ENCODE measurements around the gene POC1A. TPM values are rescaled to one million over a fixed set of nuclear protein-coding genes. Genes with fewer than 3 reads are reported as not detected.

The POC1A gene
- total and polyA plus RNA-seq, 10 of the 15 experiments (the other 5 are each of a cell fraction or from before 2014, with no cell fraction given), result 8.5 to 49.8 (median 23.5) TPM

DNA sequence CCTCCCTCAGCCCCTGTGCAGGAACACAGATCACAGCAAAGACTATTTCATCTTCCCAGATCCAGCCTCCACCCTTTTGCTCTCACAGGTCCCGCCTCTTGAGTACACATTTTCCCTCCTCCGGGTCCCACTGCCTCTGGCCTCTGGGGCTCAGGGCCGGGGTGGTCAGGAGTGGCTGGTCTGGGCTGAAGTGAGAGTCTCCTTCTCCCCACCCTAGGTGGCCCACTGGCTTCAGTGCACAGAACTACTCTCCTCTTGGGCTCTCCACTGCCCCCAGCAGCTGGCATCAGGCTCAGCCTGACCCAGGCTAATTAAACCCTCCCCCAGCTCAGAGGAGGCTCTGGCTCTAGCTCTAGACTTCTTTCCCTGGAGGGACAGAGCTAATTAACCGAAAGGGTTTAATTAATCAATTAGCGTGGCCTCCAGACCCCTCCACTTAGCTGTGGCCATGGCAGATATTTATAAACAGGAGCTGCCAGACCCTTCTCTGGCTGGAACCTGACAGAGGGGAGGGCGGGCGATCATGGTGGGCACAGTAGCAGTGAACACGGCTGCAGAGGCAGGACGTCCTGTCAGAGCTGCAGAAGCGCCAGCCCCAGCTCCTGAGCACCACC, 113.0 kb downstream of the POC1A start:
- no peak overlapping the region for H3K9ac ChIP-seq (ENCODE audit: control insufficient read depth, insufficient read depth, low read length)
- ChIA-PET RAD21 (ENCODE audit: unreplicated experiment) (interaction anchor here (0.9 to 2.5 kb wide), 4 partner anchors 12 to 100 kb away, joined by 3 to 24 read pairs (median 13); partner anchors contain the start of gene RRP9), SMC1A (ENCODE audit: uncharacterized antibody, unreplicated experiment) (interaction anchor here (0.8 to 2.3 kb wide), 5 partner anchors 12 to 46 kb away, joined by 3 to 17 read pairs (median 6); no protein-coding TSS in a partner anchor), POLR2A (interaction anchor here (0.6 to 2.6 kb wide), 5 partner anchors 9 to 541 kb away, joined by 3 to 7 read pairs (median 5); partner anchors contain the start of gene DUSP7), CTCF (interaction anchor here (1.0 to 2.3 kb wide), 12 partner anchors 10 to 81 kb away, joined by 3 to 27 read pairs (median 4); no protein-coding TSS in a partner anchor)
- H3K4me1 ChIP-seq (ENCODE audit: control insufficient read depth, insufficient read depth, low read length), result peaks cover 2% of the 10 kb centered on the region; the same call in 1 of the 2 replicates
- H4K20me1 ChIP-seq (ENCODE audit: control insufficient read depth, insufficient read depth), result no peaks in the 10 kb centered on the region
- no peak for FAIRE-seq
- no peak for TF ChIP-seq RCOR1 (conservative IDR thresholded peaks at IDR 0.05; ENCODE audit: low read depth, low read length)
- TF ChIP-seq, protein P1, sequence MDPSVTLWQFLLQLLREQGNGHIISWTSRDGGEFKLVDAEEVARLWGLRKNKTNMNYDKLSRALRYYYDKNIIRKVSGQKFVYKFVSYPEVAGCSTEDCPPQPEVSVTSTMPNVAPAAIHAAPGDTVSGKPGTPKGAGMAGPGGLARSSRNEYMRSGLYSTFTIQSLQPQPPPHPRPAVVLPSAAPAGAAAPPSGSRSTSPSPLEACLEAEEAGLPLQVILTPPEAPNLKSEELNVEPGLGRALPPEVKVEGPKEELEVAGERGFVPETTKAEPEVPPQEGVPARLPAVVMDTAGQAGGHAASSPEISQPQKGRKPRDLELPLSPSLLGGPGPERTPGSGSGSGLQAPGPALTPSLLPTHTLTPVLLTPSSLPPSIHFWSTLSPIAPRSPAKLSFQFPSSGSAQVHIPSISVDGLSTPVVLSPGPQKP (IDR thresholded peaks at IDR 0.05; ENCODE audit: low read depth, low read length), result no peak
- TF ChIP-seq GABPA (IDR thresholded peaks at IDR 0.05; ENCODE audit: low read depth), result no peak
- TF ChIP-seq HDAC6 (IDR thresholded peaks at IDR 0.05; ENCODE audit: unreplicated experiment), result no peak
- TF ChIP-seq CTCF (IDR thresholded peaks at IDR 0.05 in 2 of 3, conservative IDR thresholded peaks at IDR 0.05 in 1 of 3; ENCODE audit: control insufficient read depth in 2 of 3, extremely low read depth in 1 of 3, insufficient read depth in 1 of 3, low read depth in 3 of 3, low read length in 3 of 3), result peak in 2 of 3 experiments; percentile 34 to 38; a peak in 3 of 6 replicates
- TF ChIP-seq, protein P2, sequence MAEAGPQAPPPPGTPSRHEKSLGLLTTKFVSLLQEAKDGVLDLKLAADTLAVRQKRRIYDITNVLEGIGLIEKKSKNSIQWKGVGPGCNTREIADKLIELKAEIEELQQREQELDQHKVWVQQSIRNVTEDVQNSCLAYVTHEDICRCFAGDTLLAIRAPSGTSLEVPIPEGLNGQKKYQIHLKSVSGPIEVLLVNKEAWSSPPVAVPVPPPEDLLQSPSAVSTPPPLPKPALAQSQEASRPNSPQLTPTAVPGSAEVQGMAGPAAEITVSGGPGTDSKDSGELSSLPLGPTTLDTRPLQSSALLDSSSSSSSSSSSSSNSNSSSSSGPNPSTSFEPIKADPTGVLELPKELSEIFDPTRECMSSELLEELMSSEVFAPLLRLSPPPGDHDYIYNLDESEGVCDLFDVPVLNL (IDR thresholded peaks at IDR 0.05; ENCODE audit: low read depth, low read length), result no peak
- TF ChIP-seq, protein P3, sequence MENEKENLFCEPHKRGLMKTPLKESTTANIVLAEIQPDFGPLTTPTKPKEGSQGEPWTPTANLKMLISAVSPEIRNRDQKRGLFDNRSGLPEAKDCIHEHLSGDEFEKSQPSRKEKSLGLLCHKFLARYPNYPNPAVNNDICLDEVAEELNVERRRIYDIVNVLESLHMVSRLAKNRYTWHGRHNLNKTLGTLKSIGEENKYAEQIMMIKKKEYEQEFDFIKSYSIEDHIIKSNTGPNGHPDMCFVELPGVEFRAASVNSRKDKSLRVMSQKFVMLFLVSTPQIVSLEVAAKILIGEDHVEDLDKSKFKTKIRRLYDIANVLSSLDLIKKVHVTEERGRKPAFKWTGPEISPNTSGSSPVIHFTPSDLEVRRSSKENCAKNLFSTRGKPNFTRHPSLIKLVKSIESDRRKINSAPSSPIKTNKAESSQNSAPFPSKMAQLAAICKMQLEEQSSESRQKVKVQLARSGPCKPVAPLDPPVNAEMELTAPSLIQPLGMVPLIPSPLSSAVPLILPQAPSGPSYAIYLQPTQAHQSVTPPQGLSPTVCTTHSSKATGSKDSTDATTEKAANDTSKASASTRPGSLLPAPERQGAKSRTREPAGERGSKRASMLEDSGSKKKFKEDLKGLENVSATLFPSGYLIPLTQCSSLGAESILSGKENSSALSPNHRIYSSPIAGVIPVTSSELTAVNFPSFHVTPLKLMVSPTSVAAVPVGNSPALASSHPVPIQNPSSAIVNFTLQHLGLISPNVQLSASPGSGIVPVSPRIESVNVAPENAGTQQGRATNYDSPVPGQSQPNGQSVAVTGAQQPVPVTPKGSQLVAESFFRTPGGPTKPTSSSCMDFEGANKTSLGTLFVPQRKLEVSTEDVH (IDR thresholded peaks at IDR 0.05; ENCODE audit: low read depth, partially characterized antibody), result no peak
- TF ChIP-seq ASH2L (IDR thresholded peaks at IDR 0.05; ENCODE audit: borderline replicate concordance, low read depth), result no peak
- no peak for TF ChIP-seq TARDBP (IDR thresholded peaks at IDR 0.05; ENCODE audit: borderline replicate concordance)
- peak; percentile 19; the same call in 1 of the 2 replicates for TF ChIP-seq SMC3 (IDR thresholded peaks at IDR 0.05; ENCODE audit: borderline replicate concordance, low read length)
- TF ChIP-seq CHD1 (IDR thresholded peaks at IDR 0.05; ENCODE audit: low read depth, low read length), result no peak
- no peak for TF ChIP-seq MTA3 (IDR thresholded peaks at IDR 0.05; ENCODE audit: borderline replicate concordance, low read length)
- no peak for TF ChIP-seq PML (IDR thresholded peaks at IDR 0.05; ENCODE audit: low read length)
- TF ChIP-seq SMARCA5 (IDR thresholded peaks at IDR 0.05), result no peak
- TF ChIP-seq SPI1 (IDR thresholded peaks at IDR 0.05; ENCODE audit: borderline replicate concordance, insufficient read depth, low read depth, low read length), result no peak
- DNase-seq (ENCODE audit: low read depth, low spot score), result no peak
- H3K27me3 ChIP-seq (replicated peaks in 1 of 2; ENCODE audit: control insufficient read depth in 2 of 2, insufficient read depth in 2 of 2, low read length in 1 of 2), result no peaks in the 10 kb centered on the region
- no peaks in the 10 kb centered on the region for H3K79me2 ChIP-seq (ENCODE audit: control insufficient read depth, insufficient read depth, low read length)
- no peak overlapping the region for H3K4me3 ChIP-seq
- intact Hi-C loops (cut with micrococcal nuclease; ENCODE audit: unreplicated experiment) (no loop called here), in situ Hi-C loops (cut with MboI) (no loop called here)
- no peak overlapping the region for H2AFZ ChIP-seq (ENCODE audit: control insufficient read depth, low read depth, low read length)
- no peak overlapping the region for H3K4me2 ChIP-seq (ENCODE audit: control insufficient read depth, insufficient read depth)
- no peak overlapping the region for H3K27ac ChIP-seq (ENCODE audit: control insufficient read depth, insufficient read depth)
- no peaks in the 10 kb centered on the region for H3K36me3 ChIP-seq (ENCODE audit: control insufficient read depth in 2 of 2, insufficient read depth in 2 of 2, low read length in 1 of 2)
- WGBS (ENCODE audit: insufficient coverage, insufficient replicate concordance, low lambda C conversion rate, missing lambda C conversion rate), result 43% methylated on average over 10 of the region's 10 CpGs
- BruUV-seq (replicated peaks), result no TSS peak
- ATAC-seq, result peak; percentile 62
- H3K9me3 ChIP-seq (replicated peaks; ENCODE audit: control insufficient read depth, insufficient read depth, low read length), result no peaks in the 10 kb centered on the region

All from GM12878 (cell line).